ENCODE results near the gene RNASE12. TPM values are rescaled to one million over a fixed set of nuclear protein-coding genes. Genes with fewer than 3 reads are reported as not detected.
A peak's percentile ranks its signal among the peaks of the same experiment; 100 is the strongest.

RNASE12 gene
- polyA plus RNA-seq, 1 of the 3 experiments (the other 2 are of a cell fraction): not detected

- peak; percentile 31; the same call in 1 of the 2 replicates for TF ChIP-seq RXRA (IDR thresholded peaks at IDR 0.05; ENCODE audit: borderline replicate concordance, low read depth)
- TF ChIP-seq IRF3 (IDR thresholded peaks at IDR 0.05; ENCODE audit: low read depth, low read length): no peak
- 0 out of 2 replicates have a peak, but pooled peaks have one; percentile 38 for TF ChIP-seq SIN3A (IDR thresholded peaks at IDR 0.05; ENCODE audit: borderline replicate concordance, low read depth, low read length)
- peak; percentile 68 for TF ChIP-seq PBX3 (IDR thresholded peaks at IDR 0.05)
- TF ChIP-seq FOSL2 (IDR thresholded peaks at IDR 0.05; ENCODE audit: borderline replicate concordance, low read depth): peak; percentile 49
- no peak for TF ChIP-seq REST (IDR thresholded peaks at IDR 0.05; ENCODE audit: low read depth, low read length)
- TF ChIP-seq EP300 (IDR thresholded peaks at IDR 0.05; ENCODE audit: borderline replicate concordance in 1 of 2, low read depth in 1 of 2, low read length in 1 of 2): peak in 1 of 2 experiments; percentile 21; a peak in 2 of 4 replicates
- TF ChIP-seq USF2 (IDR thresholded peaks at IDR 0.05; ENCODE audit: borderline replicate concordance, low read depth, low read length): no peak
- 0 out of 2 replicates have a peak, but pooled peaks have one; percentile 7 for TF ChIP-seq JUND (IDR thresholded peaks at IDR 0.05)
- TF ChIP-seq MXI1 (IDR thresholded peaks at IDR 0.05; ENCODE audit: low read depth, low read length): peak; percentile 82; the same call in 1 of the 2 replicates
- TF ChIP-seq YY1 (IDR thresholded peaks at IDR 0.05; ENCODE audit: low read depth): no peak
- TF ChIP-seq TCF12 (IDR thresholded peaks at IDR 0.05): peak; percentile 46; the same call in 1 of the 2 replicates
- TF ChIP-seq POLR2AphosphoS5 (IDR thresholded peaks at IDR 0.05; ENCODE audit: low read depth, low read length): no peak
- TF ChIP-seq CHD2 (IDR thresholded peaks at IDR 0.05; ENCODE audit: low read length, partially characterized antibody): peak; percentile 9
- no peak for TF ChIP-seq RCOR1 (IDR thresholded peaks at IDR 0.05; ENCODE audit: low read length)
- TF ChIP-seq NFIC (IDR thresholded peaks at IDR 0.05; ENCODE audit: borderline replicate concordance): 0 out of 2 replicates have a peak, but pooled peaks have one; percentile 20
- TF ChIP-seq RFX5 (IDR thresholded peaks at IDR 0.05; ENCODE audit: low read length): no peak
- TF ChIP-seq FOXM1 (IDR thresholded peaks at IDR 0.05; ENCODE audit: low read depth): no peak
Measured at GRCh38 chr14:20613094-20614037, 22.2 kb upstream of the RNASE12 start (continued).
